ENCODE results near the gene TAF11L12. TPM values are rescaled to one million over a fixed set of nuclear protein-coding genes. Genes with fewer than 3 reads are reported as not detected.
A peak's percentile ranks its signal among the peaks of the same experiment; 100 is the strongest.
"Not testable (repeated sequence)": the region's sequence is repeated elsewhere in the genome, so short reads cannot be mapped to it uniquely, and the experiment has no call there.

The TAF11L12 gene
- total RNA-seq, 2 experiments from 2014 or later, result not detected

GRCh38 chr5:17614872-17615605, 4.8 kb downstream of the TAF11L12 start:
- H3K9me3 Mint-ChIP-seq, result peaks cover 3% of the 10 kb centered on the region

GRCh38 chr5:17619354-17619753, 9.2 kb downstream of the TAF11L12 start:
- no peak for DNase-seq
- TF ChIP-seq, protein P1, sequence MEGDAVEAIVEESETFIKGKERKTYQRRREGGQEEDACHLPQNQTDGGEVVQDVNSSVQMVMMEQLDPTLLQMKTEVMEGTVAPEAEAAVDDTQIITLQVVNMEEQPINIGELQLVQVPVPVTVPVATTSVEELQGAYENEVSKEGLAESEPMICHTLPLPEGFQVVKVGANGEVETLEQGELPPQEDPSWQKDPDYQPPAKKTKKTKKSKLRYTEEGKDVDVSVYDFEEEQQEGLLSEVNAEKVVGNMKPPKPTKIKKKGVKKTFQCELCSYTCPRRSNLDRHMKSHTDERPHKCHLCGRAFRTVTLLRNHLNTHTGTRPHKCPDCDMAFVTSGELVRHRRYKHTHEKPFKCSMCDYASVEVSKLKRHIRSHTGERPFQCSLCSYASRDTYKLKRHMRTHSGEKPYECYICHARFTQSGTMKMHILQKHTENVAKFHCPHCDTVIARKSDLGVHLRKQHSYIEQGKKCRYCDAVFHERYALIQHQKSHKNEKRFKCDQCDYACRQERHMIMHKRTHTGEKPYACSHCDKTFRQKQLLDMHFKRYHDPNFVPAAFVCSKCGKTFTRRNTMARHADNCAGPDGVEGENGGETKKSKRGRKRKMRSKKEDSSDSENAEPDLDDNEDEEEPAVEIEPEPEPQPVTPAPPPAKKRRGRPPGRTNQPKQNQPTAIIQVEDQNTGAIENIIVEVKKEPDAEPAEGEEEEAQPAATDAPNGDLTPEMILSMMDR (IDR thresholded peaks at IDR 0.05), result no peak
- ATAC-seq, result no peak
- no peaks in the 10 kb centered on the region for H3K4me1 Mint-ChIP-seq (ENCODE audit: low read depth)
- H3K27ac Mint-ChIP-seq, result no peak overlapping the region
- ChIA-PET POLR2A (no interaction called here), CTCF (no interaction called here)
- H3K36me3 Mint-ChIP-seq (ENCODE audit: low read depth), result no peaks in the 10 kb centered on the region
- H3K27me3 Mint-ChIP-seq, result no peaks in the 10 kb centered on the region
- intact Hi-C loops (cut with micrococcal nuclease), result no loop called here
- no peak overlapping the region for H3K4me3 Mint-ChIP-seq
- peaks cover 3% of the 10 kb centered on the region for H3K9me3 Mint-ChIP-seq

More at GRCh38 chr5:17614872-17615605, 4.8 kb downstream of the TAF11L12 start:
- no peak overlapping the region for H3K4me3 Mint-ChIP-seq
- no peaks in the 10 kb centered on the region for H3K36me3 Mint-ChIP-seq (ENCODE audit: low read depth)
- TF ChIP-seq, protein P1 (IDR thresholded peaks at IDR 0.05), result no peak
- no peaks in the 10 kb centered on the region for H3K27me3 Mint-ChIP-seq
- POLR2A ChIA-PET, result no interaction called here
- intact Hi-C loops (cut with micrococcal nuclease), result no loop called here
- ATAC-seq (no peak), DNase-seq (no peak)
- no peaks in the 10 kb centered on the region for H3K4me1 Mint-ChIP-seq (ENCODE audit: low read depth)
- CTCF ChIA-PET, result no interaction called here
- no peak overlapping the region for H3K27ac Mint-ChIP-seq

DNA sequence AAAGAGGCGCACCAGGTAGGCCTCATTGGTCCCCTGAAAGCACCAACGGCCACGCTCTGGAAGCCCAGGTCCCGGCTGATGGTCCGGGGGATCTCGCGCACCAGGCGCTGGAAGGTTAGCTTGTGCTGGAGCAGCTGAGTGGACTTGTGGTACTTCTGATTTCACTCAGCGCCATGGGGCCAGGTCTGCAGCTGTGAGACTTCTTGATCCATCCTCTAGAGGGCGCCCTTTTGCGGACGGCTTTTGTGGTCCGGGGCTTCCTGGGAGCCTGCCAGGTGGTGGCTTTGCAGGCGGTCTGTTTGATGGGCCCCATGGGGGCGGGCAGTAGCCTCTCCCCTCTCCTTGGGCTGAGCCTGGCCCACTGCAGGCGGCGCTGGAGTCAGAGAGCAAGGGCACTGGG, 10.4 kb downstream of the TAF11L12 start:
- CTCF ChIA-PET, result no interaction called here
- Mint-ChIP-seq H3K36me3 (ENCODE audit: low read depth) (no peaks in the 10 kb centered on the region), H3K4me1 (ENCODE audit: low read depth) (no peaks in the 10 kb centered on the region), H3K27ac (no peak overlapping the region), H3K9me3 (no peaks in the 10 kb centered on the region), H3K4me3 (no peak overlapping the region), H3K27me3 (no peaks in the 10 kb centered on the region)
- no peak for ATAC-seq
- no peak for DNase-seq
- intact Hi-C loops (cut with micrococcal nuclease), result no loop called here
- POLR2A ChIA-PET, result no interaction called here
- TF ChIP-seq, protein P1 (IDR thresholded peaks at IDR 0.05), result peak; percentile 15

DNA sequence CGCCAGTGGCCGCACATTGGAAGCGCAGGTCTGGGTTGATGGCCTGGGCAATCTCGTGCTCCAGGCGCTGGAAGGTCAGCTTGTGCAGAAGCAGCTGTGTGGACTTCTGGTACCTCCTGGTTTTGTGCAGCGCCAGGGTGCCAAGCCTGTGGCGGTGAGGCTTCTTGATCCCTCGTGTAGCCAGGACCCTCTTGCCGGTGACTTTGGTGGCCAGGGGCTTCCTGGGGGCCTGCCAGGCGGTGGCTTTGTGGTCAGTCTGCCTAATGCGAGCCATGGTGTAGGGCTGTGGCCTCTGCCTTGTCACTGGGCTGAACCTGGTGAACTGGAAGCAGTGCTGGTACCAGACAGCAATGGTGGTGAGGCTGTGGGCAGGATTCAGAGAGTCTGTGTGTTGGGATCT, 15.5 kb downstream of the TAF11L12 start:
- Mint-ChIP-seq H3K27me3 (no peaks in the 10 kb centered on the region), H3K36me3 (ENCODE audit: low read depth) (no peaks in the 10 kb centered on the region), H3K4me3 (no peak overlapping the region), H3K4me1 (ENCODE audit: low read depth) (no peaks in the 10 kb centered on the region), H3K27ac (no peak overlapping the region), H3K9me3 (peaks cover 3% of the 10 kb centered on the region)
- DNase-seq, result no peak
- ChIA-PET CTCF (no interaction called here), POLR2A (no interaction called here)
- TF ChIP-seq, protein P1 (IDR thresholded peaks at IDR 0.05), result no peak
- no peak for ATAC-seq
- intact Hi-C loops (cut with micrococcal nuclease), result no loop called here

DNA sequence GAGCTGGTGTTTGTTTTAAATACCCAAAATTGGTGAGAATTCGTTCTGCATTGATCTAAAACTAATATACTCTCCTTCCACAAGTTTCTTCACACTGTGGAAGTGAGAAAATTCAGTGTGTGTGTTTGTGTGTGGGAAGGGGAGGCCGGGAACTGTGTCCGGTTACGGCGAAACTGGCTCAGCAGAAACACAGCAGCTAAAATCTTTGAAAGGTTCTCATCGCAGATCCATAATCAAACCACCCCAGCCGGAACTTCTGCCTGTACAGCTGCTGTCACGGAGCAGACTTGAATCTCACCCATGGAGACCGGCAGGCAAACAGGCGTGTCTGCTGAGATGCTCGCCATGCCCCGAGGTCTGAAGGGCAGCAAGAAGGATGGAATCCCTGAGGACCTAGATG, 21.6 kb downstream of the TAF11L12 start, which contains the start of gene TAF11L13:
TSS of gene TAF11L13 (plus strand) at position 301 of the 400 bp plus-strand sequence.
- H3K4me3 Mint-ChIP-seq; H3K27ac Mint-ChIP-seq; DNase-seq; H3K27me3 Mint-ChIP-seq; POLR2A ChIA-PET; ATAC-seq; H3K9me3 Mint-ChIP-seq; CTCF ChIA-PET; H3K36me3 Mint-ChIP-seq (ENCODE audit: low read depth); intact Hi-C loops (cut with micrococcal nuclease); H3K4me1 Mint-ChIP-seq (ENCODE audit: low read depth): not testable (repeated sequence)
